HepG2 (cell line): ENCODE results near the gene QSER1.

ENCODE experiments used
- AGO2 ChIP-seq: fragments of 200-400 bp; formaldehyde crosslinking; optimal IDR thresholded peaks from 2 replicates; pipeline ENCODE3; 2017; ENCODE audit warnings: mild to moderate bottlenecking, low read depth, low read length, moderate library complexity
- BRCA1 ChIP-seq: sonication (generic); formaldehyde crosslinking; IDR thresholded peaks from 2 replicates; pipeline ENCODE4 v1.4.0; 2020; ENCODE audit warnings: missing genetic modification reagents
- EP300 ChIP-seq, 3 experiments: sonication (generic) in 1 of 3; formaldehyde crosslinking in 1 of 3; IDR thresholded peaks; 2 replicates each; pipeline versions ENCODE4 v1.5.1 to v1.6.1; 2011 to 2020; ENCODE audit warnings: low read depth in 2 of 3, low read length in 2 of 3, borderline replicate concordance in 1 of 3, improper control_type of control experiment in 1 of 3, mild to moderate bottlenecking in 1 of 3, missing genetic modification reagents in 1 of 3, moderate library complexity in 1 of 3
- HOXA5 ChIP-seq: sonication (generic); formaldehyde crosslinking; IDR thresholded peaks from 2 replicates; pipeline ENCODE4 v1.4.0; 2020; ENCODE audit warnings: missing genetic modification reagents
- KLF6 ChIP-seq: IDR thresholded peaks from 2 replicates; pipeline ENCODE4 v1.8.0; 2016; ENCODE audit warnings: missing biosample characterization, missing genetic modification reagents
- POLR2A ChIP-seq, 2 experiments: IDR thresholded peaks; 2 replicates each; pipeline ENCODE4 v1.6.1; 2011; ENCODE audit warnings: low read depth in 2 of 2, low read length in 2 of 2, mild to moderate bottlenecking in 1 of 2, moderate library complexity in 1 of 2; ENCODE audit not compliant: insufficient read depth in 1 of 2
- RFX5 ChIP-seq: IDR thresholded peaks from 2 replicates; pipeline ENCODE4 v1.6.1; 2011; ENCODE audit warnings: low read depth, low read length, improper control_type of control experiment
- RXRA ChIP-seq: sonication (generic); formaldehyde crosslinking; IDR thresholded peaks from 2 replicates; pipeline ENCODE4 v1.5.1; 2020; ENCODE audit warnings: missing genetic modification reagents
- SUZ12 ChIP-seq: fragments of 150-350 bp; IDR thresholded peaks from 2 replicates; pipeline ENCODE4 v1.6.1; 2014; ENCODE audit warnings: low read depth, low read length
- TCF12 ChIP-seq, 2 experiments: fragments of 450-650 bp in 1 of 2; sonication (generic) in 1 of 2; formaldehyde crosslinking in 1 of 2; IDR thresholded peaks; 2 replicates each; pipeline versions ENCODE4 v1.6.1 to v1.8.0; 2017 to 2022; ENCODE audit warnings: antibody characterized with exemption in 1 of 2, mild to moderate bottlenecking in 1 of 2, missing genetic modification reagents in 1 of 2, moderate library complexity in 1 of 2
- ZNF335 ChIP-seq: sonication (generic); formaldehyde crosslinking; IDR thresholded peaks from 2 replicates; pipeline ENCODE4 v1.4.0; 2020; ENCODE audit warnings: missing genetic modification reagents
- TF ChIP-seq, protein P1 (sequence below), 2 experiments: IDR thresholded peaks; 2 replicates each; pipeline ENCODE4 v1.6.1; 2011 to 2012; ENCODE audit warnings: low read length in 2 of 2, borderline replicate concordance in 1 of 2, low read depth in 1 of 2, mild to moderate bottlenecking in 1 of 2, moderate library complexity in 1 of 2
- TF ChIP-seq, protein P2 (sequence below): sonication (generic); formaldehyde crosslinking; IDR thresholded peaks from 2 replicates; pipeline ENCODE4 v1.5.0; 2020; ENCODE audit warnings: mild to moderate bottlenecking, missing genetic modification reagents, moderate library complexity
- TF ChIP-seq, protein P3 (sequence below): sonication (generic); formaldehyde crosslinking; IDR thresholded peaks from 2 replicates; pipeline ENCODE4 v1.4.0; 2020; ENCODE audit warnings: missing genetic modification reagents, borderline replicate concordance

DNA sequence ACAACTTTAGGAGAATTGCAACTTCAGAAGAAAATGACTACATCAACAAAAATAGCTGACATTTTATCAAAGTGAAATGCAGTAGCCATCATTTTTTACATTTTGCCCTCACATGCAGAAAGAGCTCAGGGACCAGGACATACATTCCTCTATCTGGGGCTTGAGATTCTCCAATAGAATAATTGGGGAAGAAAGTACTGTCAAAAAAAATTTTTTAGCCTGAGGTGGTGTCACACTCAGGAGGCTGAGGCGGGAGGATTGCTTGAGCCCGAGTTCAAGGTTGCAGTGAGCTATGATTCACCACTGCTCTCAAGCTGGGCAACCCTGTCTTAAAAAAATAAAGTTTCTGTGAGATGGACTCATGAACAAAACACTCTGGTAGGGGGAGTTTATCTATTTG lies 90.9 kb downstream of the QSER1 start:
- TF ChIP-seq TCF12 (IDR thresholded peaks at IDR 0.05) (no peak), TCF12 (CRISPR knock-in tag; IDR thresholded peaks at IDR 0.05) (no peak), POLR2A (IDR thresholded peaks at IDR 0.05; ENCODE audit: insufficient read depth in 1 of 2, low read depth in 2 of 2, low read length in 2 of 2) (no peak), ZNF335 (CRISPR knock-in tag) (no peak), RFX5 (no peak), BRCA1 (no peak), HOXA5 (CRISPR knock-in tag) (no peak), AGO2 (no peak), KLF6 (CRISPR knock-in tag) (no peak), EP300 (IDR thresholded peaks at IDR 0.05; ENCODE audit: low read depth in 2 of 2, low read length in 2 of 2) (no peak), EP300 (CRISPR knock-in tag; IDR thresholded peaks at IDR 0.05; ENCODE audit: borderline replicate concordance) (no peak), SUZ12 (no peak), RXRA (CRISPR knock-in tag) (no peak)
- TF ChIP-seq, protein P1, sequence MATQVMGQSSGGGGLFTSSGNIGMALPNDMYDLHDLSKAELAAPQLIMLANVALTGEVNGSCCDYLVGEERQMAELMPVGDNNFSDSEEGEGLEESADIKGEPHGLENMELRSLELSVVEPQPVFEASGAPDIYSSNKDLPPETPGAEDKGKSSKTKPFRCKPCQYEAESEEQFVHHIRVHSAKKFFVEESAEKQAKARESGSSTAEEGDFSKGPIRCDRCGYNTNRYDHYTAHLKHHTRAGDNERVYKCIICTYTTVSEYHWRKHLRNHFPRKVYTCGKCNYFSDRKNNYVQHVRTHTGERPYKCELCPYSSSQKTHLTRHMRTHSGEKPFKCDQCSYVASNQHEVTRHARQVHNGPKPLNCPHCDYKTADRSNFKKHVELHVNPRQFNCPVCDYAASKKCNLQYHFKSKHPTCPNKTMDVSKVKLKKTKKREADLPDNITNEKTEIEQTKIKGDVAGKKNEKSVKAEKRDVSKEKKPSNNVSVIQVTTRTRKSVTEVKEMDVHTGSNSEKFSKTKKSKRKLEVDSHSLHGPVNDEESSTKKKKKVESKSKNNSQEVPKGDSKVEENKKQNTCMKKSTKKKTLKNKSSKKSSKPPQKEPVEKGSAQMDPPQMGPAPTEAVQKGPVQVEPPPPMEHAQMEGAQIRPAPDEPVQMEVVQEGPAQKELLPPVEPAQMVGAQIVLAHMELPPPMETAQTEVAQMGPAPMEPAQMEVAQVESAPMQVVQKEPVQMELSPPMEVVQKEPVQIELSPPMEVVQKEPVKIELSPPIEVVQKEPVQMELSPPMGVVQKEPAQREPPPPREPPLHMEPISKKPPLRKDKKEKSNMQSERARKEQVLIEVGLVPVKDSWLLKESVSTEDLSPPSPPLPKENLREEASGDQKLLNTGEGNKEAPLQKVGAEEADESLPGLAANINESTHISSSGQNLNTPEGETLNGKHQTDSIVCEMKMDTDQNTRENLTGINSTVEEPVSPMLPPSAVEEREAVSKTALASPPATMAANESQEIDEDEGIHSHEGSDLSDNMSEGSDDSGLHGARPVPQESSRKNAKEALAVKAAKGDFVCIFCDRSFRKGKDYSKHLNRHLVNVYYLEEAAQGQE (IDR thresholded peaks at IDR 0.05; ENCODE audit: borderline replicate concordance in 1 of 2, low read depth in 1 of 2, low read length in 2 of 2) = no peak
- TF ChIP-seq, protein P2, sequence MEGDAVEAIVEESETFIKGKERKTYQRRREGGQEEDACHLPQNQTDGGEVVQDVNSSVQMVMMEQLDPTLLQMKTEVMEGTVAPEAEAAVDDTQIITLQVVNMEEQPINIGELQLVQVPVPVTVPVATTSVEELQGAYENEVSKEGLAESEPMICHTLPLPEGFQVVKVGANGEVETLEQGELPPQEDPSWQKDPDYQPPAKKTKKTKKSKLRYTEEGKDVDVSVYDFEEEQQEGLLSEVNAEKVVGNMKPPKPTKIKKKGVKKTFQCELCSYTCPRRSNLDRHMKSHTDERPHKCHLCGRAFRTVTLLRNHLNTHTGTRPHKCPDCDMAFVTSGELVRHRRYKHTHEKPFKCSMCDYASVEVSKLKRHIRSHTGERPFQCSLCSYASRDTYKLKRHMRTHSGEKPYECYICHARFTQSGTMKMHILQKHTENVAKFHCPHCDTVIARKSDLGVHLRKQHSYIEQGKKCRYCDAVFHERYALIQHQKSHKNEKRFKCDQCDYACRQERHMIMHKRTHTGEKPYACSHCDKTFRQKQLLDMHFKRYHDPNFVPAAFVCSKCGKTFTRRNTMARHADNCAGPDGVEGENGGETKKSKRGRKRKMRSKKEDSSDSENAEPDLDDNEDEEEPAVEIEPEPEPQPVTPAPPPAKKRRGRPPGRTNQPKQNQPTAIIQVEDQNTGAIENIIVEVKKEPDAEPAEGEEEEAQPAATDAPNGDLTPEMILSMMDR (CRISPR knock-in tag) = no peak
- TF ChIP-seq, protein P3, sequence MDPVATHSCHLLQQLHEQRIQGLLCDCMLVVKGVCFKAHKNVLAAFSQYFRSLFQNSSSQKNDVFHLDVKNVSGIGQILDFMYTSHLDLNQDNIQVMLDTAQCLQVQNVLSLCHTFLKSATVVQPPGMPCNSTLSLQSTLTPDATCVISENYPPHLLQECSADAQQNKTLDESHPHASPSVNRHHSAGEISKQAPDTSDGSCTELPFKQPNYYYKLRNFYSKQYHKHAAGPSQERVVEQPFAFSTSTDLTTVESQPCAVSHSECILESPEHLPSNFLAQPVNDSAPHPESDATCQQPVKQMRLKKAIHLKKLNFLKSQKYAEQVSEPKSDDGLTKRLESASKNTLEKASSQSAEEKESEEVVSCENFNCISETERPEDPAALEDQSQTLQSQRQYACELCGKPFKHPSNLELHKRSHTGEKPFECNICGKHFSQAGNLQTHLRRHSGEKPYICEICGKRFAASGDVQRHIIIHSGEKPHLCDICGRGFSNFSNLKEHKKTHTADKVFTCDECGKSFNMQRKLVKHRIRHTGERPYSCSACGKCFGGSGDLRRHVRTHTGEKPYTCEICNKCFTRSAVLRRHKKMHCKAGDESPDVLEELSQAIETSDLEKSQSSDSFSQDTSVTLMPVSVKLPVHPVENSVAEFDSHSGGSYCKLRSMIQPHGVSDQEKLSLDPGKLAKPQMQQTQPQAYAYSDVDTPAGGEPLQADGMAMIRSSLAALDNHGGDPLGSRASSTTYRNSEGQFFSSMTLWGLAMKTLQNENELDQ (CRISPR knock-in tag) = no peak
